Fibroblast of the aortic adventitia (primary cell): Measurements from ENCODE around the gene TRIM50. TPM values are rescaled to one million over a fixed set of nuclear protein-coding genes. Genes with fewer than 3 reads are reported as not detected.

Experiments
- DNase-seq: peaks from one replicate; pipeline ENCODE4 v3.0.0-alpha.2; 2010; ENCODE audit warnings: low read depth
- H3K4me3 ChIP-seq: 2 replicates; pipeline ENCODE4 v1.5.1; 2011; ENCODE audit warnings: low read depth, mild to moderate bottlenecking, control low read depth, low read length, moderate library complexity
- CTCF ChIP-seq: IDR thresholded peaks from 2 replicates; pipeline ENCODE4 v1.5.1; 2011; ENCODE audit warnings: mild to moderate bottlenecking, low read length, control low read depth, inconsistent platforms; ENCODE audit not compliant: insufficient read depth
- total RNA-seq: library from RNA; depleted of rRNA; stranded (reverse); fragments of >200 nt; gene quantifications from 2 replicates; pipeline ENCODE4 v1.2.3, GENCODE V29; 2012; ENCODE audit warnings: low replicate concordance

Gene TRIM50
- total RNA-seq, 1 donor = not detected

- no peak for TF ChIP-seq CTCF
- H3K4me3 ChIP-seq = no peak overlapping the region
- DNase-seq = no peak
These were observed 22.6 kb upstream of the TRIM50 start for GRCh38 chr7:73350306-73351068.

GRCh38 chr7:73349763-73350162 lies 21.9 kb upstream of the TRIM50 start:
- no peak overlapping the region for H3K4me3 ChIP-seq
- no peak for TF ChIP-seq CTCF
- no peak for DNase-seq

- no peak for DNase-seq
- no peak overlapping the region for H3K4me3 ChIP-seq
- TF ChIP-seq CTCF = no peak
These were observed 18.1 kb upstream of the TRIM50 start for GRCh38 chr7:73345951-73346350.

GRCh38 chr7:73345538-73345937 lies 17.7 kb upstream of the TRIM50 start:
- DNase-seq = no peak
- H3K4me3 ChIP-seq = no peak overlapping the region

GRCh38 chr7:73343671-73344380 lies 15.9 kb upstream of the TRIM50 start:
- TF ChIP-seq CTCF = no peak
- no peak overlapping the region for H3K4me3 ChIP-seq

More at GRCh38 chr7:73345538-73345937, 17.7 kb upstream of the TRIM50 start:
- no peak for TF ChIP-seq CTCF

GRCh38 chr7:73342645-73343044 lies 14.8 kb upstream of the TRIM50 start:
- TF ChIP-seq CTCF = peak; percentile 71
- peak overlapping the region; percentile 31 for H3K4me3 ChIP-seq
- peak; percentile 73 for DNase-seq

More at GRCh38 chr7:73343671-73344380, 15.9 kb upstream of the TRIM50 start:
- DNase-seq = no peak
